Measurements from ENCODE around the gene TRIM71.

Gene TRIM71

DNA sequence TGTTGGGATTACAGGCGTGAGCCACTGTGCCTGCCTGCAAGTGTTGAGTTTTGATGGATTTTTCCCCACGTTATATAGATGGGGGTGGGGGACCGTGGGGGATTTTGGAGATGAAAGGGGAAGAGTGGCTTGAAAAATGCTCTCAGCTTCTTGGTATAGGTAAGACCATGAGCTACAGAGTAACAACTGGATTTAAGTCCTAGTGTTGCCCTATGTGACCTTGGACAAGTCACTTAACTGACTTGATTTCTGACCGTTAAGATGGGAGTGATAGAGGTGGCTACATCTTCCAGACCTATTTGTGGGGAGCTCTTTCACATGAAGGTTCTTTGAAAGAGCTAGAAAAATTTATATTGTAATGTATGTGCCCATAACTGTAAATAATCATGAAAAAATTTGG is 13.3 kb downstream of the TRIM71 start:
- no peak for ATAC-seq
- Mint-ChIP-seq H3K9me3 (no peaks in the 10 kb centered on the region), H3K4me1 (no peaks in the 10 kb centered on the region), H3K27ac (no peak overlapping the region), H3K36me3 (no peaks in the 10 kb centered on the region), H3K27me3 (peaks cover 54% of the 10 kb centered on the region), H3K4me3 (no peak overlapping the region)

DNA sequence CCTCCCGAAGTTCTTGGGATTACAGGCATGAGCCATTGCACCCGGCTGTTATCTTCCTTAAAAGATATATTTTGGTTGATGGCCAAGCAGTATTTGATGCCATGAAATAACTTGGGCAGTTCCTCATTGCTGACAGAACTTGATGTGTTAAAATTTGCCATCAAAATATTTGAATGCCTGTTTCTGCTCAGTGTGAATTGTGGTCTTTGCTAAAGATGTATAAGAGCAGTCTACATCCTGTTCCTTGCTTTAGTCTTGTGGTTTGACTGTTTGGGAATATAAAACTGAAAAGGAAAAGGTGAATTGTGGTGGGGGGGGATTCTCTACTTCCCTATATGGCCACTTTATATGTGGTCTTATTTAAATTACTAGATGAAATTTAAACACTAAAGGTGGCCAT is 14.0 kb downstream of the TRIM71 start:
- no peaks in the 10 kb centered on the region for H3K9me3 Mint-ChIP-seq
- no peak overlapping the region for H3K27ac Mint-ChIP-seq
- no peaks in the 10 kb centered on the region for H3K4me1 Mint-ChIP-seq
- no peak overlapping the region for H3K4me3 Mint-ChIP-seq
- no peak for ATAC-seq
- H3K36me3 Mint-ChIP-seq = no peaks in the 10 kb centered on the region
- peaks cover 59% of the 10 kb centered on the region for H3K27me3 Mint-ChIP-seq

DNA sequence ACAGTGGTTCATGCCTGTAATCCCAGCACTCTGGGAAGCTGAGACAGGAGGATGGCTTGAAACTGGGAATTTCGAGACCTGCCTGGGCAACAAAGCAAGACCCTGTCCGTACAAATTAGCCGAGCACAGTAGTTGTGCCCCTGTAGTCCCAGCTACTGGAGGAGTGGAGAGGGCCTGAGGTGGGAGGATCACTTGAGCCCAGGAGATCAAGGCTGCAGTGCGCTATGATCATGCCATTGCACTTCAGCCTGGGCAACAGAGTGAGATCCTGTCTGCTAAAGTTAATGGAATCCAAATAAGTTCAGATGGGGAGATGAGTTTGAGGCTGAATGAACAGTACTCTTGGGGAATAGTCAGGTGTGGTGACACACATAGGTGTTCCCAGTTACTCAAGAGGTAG is 14.4 kb downstream of the TRIM71 start:
- peaks cover 55% of the 10 kb centered on the region for H3K27me3 Mint-ChIP-seq
- H3K9me3 Mint-ChIP-seq = no peaks in the 10 kb centered on the region
- no peak overlapping the region for H3K4me3 Mint-ChIP-seq
- H3K36me3 Mint-ChIP-seq = no peaks in the 10 kb centered on the region
- no peaks in the 10 kb centered on the region for H3K4me1 Mint-ChIP-seq
- ATAC-seq = no peak
- H3K27ac Mint-ChIP-seq = no peak overlapping the region

DNA sequence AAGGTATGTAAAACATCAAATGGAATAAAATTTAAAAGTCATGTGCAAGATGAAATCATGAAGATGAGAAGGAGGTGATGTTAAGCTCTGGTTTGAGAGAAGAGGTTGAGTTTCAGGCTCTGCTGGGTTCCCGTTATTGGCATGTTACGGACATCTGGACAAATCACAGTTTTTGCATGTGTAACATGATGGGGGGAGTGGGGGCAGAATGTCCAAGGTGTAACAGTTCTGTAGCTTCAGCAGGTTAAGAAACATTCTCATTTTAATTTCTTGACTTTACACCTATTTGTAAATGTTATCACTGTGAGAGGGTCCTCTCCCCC is 17.2 kb downstream of the TRIM71 start:
- no peak overlapping the region for H3K4me3 Mint-ChIP-seq
- no peaks in the 10 kb centered on the region for H3K4me1 Mint-ChIP-seq
- H3K36me3 Mint-ChIP-seq = no peaks in the 10 kb centered on the region
- ATAC-seq = no peak
- H3K9me3 Mint-ChIP-seq = no peaks in the 10 kb centered on the region
- peaks cover 56% of the 10 kb centered on the region for H3K27me3 Mint-ChIP-seq
- H3K27ac Mint-ChIP-seq = no peak overlapping the region

DNA sequence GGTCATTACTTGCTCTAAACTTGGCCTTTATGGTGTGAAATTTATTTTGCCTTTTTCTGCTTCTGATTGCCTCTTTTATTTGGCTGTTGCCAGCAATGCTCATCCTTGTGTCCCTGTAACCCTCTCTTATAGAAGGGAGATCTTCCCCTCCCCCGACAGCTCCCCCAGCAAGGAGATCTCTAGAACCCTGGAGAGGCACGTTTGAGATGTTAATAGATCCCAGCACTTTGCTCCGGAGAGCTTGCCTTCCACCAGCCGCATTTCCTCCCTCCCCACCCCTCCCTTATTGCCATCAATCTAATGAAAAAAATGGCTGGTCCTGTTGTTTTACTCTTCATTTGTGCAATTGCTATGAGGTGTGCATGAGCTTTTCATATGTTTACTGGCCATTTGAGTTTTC is 18.2 kb downstream of the TRIM71 start:
- Mint-ChIP-seq H3K4me3 (no peak overlapping the region), H3K36me3 (no peaks in the 10 kb centered on the region), H3K27ac (no peak overlapping the region), H3K9me3 (no peaks in the 10 kb centered on the region), H3K4me1 (no peaks in the 10 kb centered on the region), H3K27me3 (peaks cover 59% of the 10 kb centered on the region)
- no peak for ATAC-seq

DNA sequence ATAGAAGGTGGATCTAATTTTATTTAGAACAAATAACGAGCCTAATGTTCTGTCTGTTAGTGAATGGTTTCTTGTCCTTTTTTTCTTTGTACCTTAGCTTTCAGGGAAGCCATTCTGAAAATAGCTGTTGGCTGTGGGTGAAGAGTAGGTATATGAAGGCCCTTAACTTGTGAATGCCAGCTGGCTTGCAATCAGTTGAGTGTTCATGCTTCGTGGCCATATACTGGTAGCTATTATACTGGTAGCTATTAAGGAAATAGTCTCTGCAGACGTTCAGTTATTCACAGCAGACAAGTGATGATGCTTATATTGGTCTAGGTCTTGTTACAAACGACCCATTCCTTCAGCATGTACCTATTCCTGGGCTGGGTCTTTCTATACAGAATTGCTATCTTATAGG is 18.8 kb downstream of the TRIM71 start:
- no peak for ATAC-seq
- no peak overlapping the region for H3K4me3 Mint-ChIP-seq
- no peak overlapping the region for H3K27ac Mint-ChIP-seq
- H3K9me3 Mint-ChIP-seq = no peaks in the 10 kb centered on the region
- no peaks in the 10 kb centered on the region for H3K36me3 Mint-ChIP-seq
- peaks cover 53% of the 10 kb centered on the region for H3K27me3 Mint-ChIP-seq
- no peaks in the 10 kb centered on the region for H3K4me1 Mint-ChIP-seq

DNA sequence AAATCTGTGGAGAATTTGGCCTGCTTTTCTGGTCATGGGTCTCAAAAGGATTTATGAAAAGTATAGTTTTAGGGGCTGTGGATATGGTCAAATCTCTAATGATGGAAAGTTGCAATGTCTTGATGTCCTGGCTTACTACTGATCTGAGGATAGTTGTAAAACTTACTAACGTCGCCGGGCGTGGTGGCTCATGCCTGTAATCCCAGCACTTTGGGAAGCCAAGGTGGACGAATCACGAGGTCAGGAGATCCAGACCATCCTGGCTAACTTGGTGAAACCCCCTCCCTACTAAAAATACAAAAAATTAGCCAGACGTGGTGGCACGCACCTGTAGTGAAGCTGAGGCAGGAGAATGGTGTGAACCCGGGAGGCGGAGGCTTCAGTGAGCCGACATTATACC is 19.6 kb downstream of the TRIM71 start:
- H3K27ac Mint-ChIP-seq = no peak overlapping the region
- peaks cover 46% of the 10 kb centered on the region for H3K27me3 Mint-ChIP-seq
- H3K4me1 Mint-ChIP-seq = peaks cover 3% of the 10 kb centered on the region
- H3K4me3 Mint-ChIP-seq = no peak overlapping the region
- no peak for ATAC-seq
- no peaks in the 10 kb centered on the region for H3K9me3 Mint-ChIP-seq
- no peaks in the 10 kb centered on the region for H3K36me3 Mint-ChIP-seq

DNA sequence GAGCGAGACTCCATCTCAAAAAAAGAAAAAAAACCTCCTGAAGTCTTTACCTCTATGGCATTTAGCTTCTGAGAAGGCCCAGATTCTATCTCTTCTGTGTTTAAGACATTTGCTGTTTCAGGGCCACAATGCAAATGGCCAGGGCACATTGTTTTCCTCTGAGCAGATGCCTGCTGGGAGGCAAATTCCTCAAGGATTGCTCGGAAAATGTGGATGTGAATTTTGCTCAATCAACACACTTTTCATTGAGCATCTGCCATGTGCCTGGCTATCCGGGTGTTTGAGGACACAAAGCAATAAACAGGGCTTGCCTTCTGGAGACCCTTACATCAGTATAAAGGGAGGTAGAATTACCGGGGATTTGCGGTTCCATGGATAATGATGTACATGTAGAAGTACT is 20.0 kb downstream of the TRIM71 start:
- Mint-ChIP-seq H3K27ac (no peak overlapping the region), H3K4me3 (no peak overlapping the region)
- no peak for ATAC-seq

DNA sequence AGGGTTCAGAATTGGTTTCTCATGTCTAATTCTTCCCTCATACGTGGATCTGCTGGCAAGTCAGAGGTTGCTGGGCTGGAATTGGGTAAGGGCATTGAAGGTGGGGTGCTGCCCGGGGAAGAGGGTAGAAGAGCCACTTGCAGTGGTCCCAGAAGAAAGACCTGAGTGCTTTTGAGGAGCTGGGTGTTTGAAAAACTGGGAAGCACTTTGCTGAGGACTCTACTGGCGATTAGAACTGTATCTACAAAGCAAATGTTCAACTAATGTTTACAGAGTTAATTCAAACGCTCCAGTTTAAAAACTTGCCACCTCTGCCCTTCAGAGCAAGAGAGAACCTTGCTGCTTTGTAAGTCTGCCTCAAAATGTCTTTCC is 21.9 kb downstream of the TRIM71 start:
- no peaks in the 10 kb centered on the region for H3K36me3 Mint-ChIP-seq
- H3K27me3 Mint-ChIP-seq = peaks cover 36% of the 10 kb centered on the region
- H3K27ac Mint-ChIP-seq = no peak overlapping the region
- no peak overlapping the region for H3K4me3 Mint-ChIP-seq
- peaks cover 11% of the 10 kb centered on the region for H3K4me1 Mint-ChIP-seq
- no peak for ATAC-seq
- no peaks in the 10 kb centered on the region for H3K9me3 Mint-ChIP-seq

More for the DNA sequence above, 20.0 kb downstream of the TRIM71 start:
- H3K36me3 Mint-ChIP-seq = no peaks in the 10 kb centered on the region
- H3K4me1 Mint-ChIP-seq = peaks cover 7% of the 10 kb centered on the region
- H3K9me3 Mint-ChIP-seq = no peaks in the 10 kb centered on the region
- peaks cover 43% of the 10 kb centered on the region for H3K27me3 Mint-ChIP-seq

DNA sequence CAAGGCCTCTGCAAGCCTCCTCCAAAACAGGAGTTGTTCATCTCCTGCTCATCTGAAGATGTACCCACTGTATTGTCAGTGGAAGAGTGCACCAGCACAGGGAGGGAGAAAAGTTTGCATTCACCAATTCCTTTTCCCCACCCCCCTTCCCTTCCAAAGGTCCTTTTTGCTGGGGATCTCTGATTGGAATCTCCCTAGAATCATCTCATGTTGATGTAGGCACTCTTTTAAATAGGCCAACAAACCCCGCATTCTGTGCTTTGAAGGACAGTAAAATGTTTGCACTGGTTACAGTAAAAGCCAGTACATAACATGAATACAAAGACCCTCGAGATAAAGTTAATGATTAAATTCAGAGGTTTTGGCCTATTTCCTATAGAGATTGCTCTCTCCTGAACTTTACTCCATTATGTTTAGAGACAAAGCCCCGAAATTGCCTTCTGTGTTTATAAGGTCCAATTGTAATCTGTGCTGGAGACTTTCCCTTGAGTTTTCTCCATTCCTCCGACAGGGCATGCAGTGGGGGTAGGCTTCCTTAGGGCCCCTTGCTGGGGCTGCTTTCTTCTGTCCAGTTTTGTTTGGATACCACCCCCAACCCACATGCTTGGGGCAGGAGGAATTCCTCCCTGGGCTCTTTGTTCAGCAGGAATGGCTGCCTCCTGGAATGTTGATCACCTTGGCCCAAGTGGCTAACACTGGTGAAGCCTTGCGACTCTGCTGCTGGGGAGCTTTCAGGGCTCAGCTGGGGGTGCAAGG is 22.5 kb downstream of the TRIM71 start:
- Mint-ChIP-seq H3K27ac (no peak overlapping the region), H3K9me3 (no peaks in the 10 kb centered on the region), H3K4me3 (no peak overlapping the region)

DNA sequence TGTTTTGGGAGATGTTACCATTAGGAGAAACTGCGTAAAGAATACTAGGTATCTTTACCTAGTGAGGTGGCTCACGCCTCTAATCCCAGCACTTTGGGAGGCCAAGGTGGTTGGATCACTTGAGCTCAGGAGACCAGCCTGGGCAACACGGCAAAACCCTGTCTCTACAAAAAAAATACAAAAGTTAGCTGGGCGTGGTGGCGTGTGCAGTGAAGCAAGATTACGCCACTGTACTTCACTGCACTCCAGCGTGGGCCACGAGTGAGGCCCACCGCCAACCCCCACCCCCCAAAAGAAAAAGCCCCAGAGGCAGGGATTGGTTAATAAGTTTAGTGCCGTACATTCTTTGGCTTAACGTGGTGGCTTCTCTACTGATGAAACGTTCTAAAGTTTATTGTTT is 23.5 kb downstream of the TRIM71 start:
- Mint-ChIP-seq H3K4me3 (no peak overlapping the region), H3K27me3 (peaks cover 22% of the 10 kb centered on the region), H3K27ac (no peak overlapping the region), H3K4me1 (peaks cover 11% of the 10 kb centered on the region), H3K9me3 (no peaks in the 10 kb centered on the region), H3K36me3 (no peaks in the 10 kb centered on the region)
- ATAC-seq = no peak

More for the DNA sequence above, 22.5 kb downstream of the TRIM71 start:
- no peaks in the 10 kb centered on the region for H3K36me3 Mint-ChIP-seq
- H3K27me3 Mint-ChIP-seq = peaks cover 30% of the 10 kb centered on the region
- no peak for ATAC-seq
- peaks cover 11% of the 10 kb centered on the region for H3K4me1 Mint-ChIP-seq

DNA sequence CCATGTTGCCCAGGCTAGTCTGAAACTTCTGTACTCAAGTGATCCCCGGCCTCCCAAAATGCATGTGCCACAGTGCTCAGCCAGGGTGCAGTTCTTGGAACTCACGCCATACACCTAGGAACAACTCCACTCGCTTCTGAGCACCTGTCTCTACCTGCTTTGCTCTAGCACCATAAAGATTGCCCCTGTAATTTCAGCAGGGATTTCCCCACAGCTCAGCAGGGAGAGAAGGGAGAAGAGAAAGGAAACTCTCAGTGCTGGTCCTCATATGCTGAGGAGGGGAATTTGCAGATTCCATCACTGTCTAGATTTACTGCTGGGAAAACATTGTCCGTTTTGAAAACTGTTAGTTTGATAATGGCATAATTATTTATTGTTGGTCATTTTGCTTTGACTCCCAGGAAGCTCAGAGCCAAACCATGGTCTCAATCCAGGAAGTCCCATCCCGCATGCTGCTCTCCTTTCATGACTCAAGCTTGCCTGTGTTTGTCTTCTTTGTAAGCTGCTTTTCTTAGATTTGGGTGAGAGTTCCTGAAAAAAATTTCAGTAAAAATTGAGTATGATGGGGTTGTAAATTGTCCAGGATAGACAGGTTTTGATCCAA is 24.2 kb downstream of the TRIM71 start:
- Mint-ChIP-seq H3K4me1 (peaks cover 11% of the 10 kb centered on the region), H3K27me3 (peaks cover 19% of the 10 kb centered on the region), H3K27ac (no peak overlapping the region), H3K36me3 (no peaks in the 10 kb centered on the region), H3K9me3 (no peaks in the 10 kb centered on the region), H3K4me3 (no peak overlapping the region)
- ATAC-seq = peak; percentile 35

DNA sequence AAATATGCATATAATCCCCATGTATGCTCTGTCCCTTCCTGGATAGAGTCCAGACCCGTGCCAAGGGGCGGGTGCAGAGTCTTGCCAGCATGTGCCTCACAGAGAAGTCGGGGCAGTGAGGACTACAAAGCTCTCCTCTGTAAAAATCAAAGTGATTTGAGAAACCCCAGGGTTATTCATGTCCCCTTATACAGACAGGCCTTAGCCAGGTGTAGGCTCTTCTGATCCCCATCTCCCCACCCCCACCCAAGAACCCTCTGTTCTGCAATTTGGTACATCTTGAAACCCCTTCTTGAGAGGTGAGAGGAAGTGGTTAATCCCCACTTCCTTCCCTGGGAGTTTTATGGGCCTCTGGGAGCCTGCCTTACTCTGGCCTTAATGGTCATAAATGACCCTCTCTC is 24.7 kb downstream of the TRIM71 start:
- peaks cover 19% of the 10 kb centered on the region for H3K27me3 Mint-ChIP-seq
- no peaks in the 10 kb centered on the region for H3K36me3 Mint-ChIP-seq
- H3K4me1 Mint-ChIP-seq = peaks cover 11% of the 10 kb centered on the region
- no peak overlapping the region for H3K27ac Mint-ChIP-seq
- no peak overlapping the region for H3K4me3 Mint-ChIP-seq
- peak; percentile 29 for ATAC-seq
- no peaks in the 10 kb centered on the region for H3K9me3 Mint-ChIP-seq

DNA sequence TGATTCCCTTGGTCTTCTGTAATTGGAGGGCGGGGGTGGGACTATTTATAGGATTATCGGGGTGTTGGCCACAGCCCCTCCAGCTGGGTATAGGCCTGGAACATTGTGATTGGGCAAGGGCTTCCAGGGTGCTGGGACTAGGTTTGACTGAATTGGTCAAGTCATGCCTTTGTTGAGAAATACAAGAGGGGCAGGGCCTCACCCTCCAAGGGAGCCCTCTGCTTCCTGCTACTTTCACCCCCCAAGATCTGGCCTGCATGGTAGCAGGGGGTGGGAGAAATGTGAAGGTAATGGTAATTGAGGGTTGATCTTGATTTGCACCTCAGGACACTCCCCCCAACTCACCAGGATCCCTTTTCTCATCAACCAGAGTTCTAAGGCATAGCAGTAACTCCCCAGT is 25.2 kb downstream of the TRIM71 start:
- Mint-ChIP-seq H3K9me3 (no peaks in the 10 kb centered on the region), H3K27me3 (peaks cover 19% of the 10 kb centered on the region), H3K4me3 (no peak overlapping the region), H3K27ac (no peak overlapping the region), H3K36me3 (no peaks in the 10 kb centered on the region), H3K4me1 (peaks cover 11% of the 10 kb centered on the region)
- no peak for ATAC-seq

DNA sequence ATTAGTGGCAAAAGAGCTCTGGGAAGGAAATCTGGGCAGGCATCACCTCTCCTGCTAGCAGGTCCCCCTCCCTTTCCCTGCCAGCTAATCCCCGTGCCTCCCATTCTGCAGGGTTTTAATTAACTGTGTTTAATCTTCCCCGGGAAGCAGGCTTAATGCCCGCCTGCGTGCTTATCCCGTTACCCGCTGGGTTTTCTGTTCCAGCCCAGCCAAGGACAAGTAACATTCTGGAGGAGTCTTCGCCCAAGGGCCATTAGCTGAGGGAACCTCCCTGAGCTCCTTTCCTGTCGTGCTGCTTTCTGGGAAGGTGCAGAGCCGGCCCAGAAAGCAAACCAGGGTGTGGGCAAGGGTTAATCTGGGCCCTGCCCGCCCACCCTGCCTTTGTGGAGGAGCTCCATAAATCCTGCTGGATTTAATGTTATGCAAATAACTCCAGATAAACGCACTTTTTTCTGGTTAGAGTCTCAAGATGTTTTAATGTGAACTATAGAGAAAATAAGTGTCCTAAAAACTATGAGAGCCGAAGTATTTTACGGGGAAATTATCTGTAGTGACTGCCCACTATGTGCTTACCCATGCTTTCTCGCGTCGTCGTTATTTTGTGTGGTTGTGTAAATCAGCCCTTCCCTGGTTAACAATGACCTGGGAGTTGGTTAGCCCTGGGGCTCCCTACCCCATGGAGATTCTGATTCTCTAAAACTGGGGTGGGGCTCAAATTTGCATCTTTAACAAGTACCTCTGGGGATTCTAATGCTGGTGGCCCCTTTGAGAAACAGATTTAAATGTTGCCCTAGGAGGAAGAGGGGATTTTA is 25.9 kb downstream of the TRIM71 start:
- H3K9me3 Mint-ChIP-seq = no peaks in the 10 kb centered on the region
- no peaks in the 10 kb centered on the region for H3K36me3 Mint-ChIP-seq
- H3K4me1 Mint-ChIP-seq = peaks cover 11% of the 10 kb centered on the region
- H3K27me3 Mint-ChIP-seq = peaks cover 18% of the 10 kb centered on the region
- no peak overlapping the region for H3K4me3 Mint-ChIP-seq
- H3K27ac Mint-ChIP-seq = no peak overlapping the region
- ATAC-seq = no peak

DNA sequence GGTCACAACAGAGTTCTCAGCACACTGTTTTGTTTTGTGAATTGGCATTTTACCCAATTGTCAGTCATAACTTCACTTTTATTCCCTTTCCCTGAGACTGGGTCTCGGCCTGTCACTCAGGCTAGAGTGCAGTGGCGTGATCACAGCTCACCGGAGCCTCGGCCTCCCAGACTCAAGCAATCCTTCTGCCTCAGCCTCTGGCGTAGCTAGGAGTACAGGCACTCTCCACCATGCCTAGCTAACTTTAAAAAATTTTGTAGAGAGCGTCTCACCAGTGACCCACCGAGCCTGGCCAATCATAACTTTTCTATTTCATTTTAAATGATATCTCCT is 26.5 kb downstream of the TRIM71 start:
- peaks cover 12% of the 10 kb centered on the region for H3K27me3 Mint-ChIP-seq
- no peaks in the 10 kb centered on the region for H3K9me3 Mint-ChIP-seq
- H3K4me3 Mint-ChIP-seq = no peak overlapping the region

More for the DNA sequence above, 26.5 kb downstream of the TRIM71 start:
- H3K36me3 Mint-ChIP-seq = no peaks in the 10 kb centered on the region
- no peak overlapping the region for H3K27ac Mint-ChIP-seq
- no peak for ATAC-seq
- H3K4me1 Mint-ChIP-seq = peaks cover 11% of the 10 kb centered on the region
